Chondrocyte (in vitro differentiated cells): ENCODE data around the gene PLCB4. TPM values are rescaled to one million over a fixed set of nuclear protein-coding genes. Genes with fewer than 3 reads are reported as not detected.

Source experiments
- DNase-seq: peaks from one replicate; pipeline ENCODE4 v3.0.0; 2021; ENCODE audit warnings: mixed read lengths, low spot score
- H3K27ac Mint-ChIP-seq: one replicate; pipeline ENCODE4 v1.8.0; 2021; ENCODE audit warnings: mild to moderate bottlenecking, moderate library complexity, mixed read lengths; ENCODE audit not compliant: unreplicated experiment
- H3K27me3 Mint-ChIP-seq: 2 replicates; pipeline ENCODE4 v1.8.0; 2021; ENCODE audit warnings: low read depth, mixed read lengths
- H3K36me3 Mint-ChIP-seq: 2 replicates; pipeline ENCODE4 v1.8.0; 2021; ENCODE audit warnings: low read depth, mixed read lengths
- H3K4me1 Mint-ChIP-seq: 2 replicates; pipeline ENCODE4 v1.8.0; 2021; ENCODE audit warnings: low read depth, mild to moderate bottlenecking, mixed read lengths
- H3K4me3 Mint-ChIP-seq: one replicate; pipeline ENCODE4 v1.8.0; 2021; ENCODE audit warnings: mild to moderate bottlenecking, moderate library complexity, mixed read lengths; ENCODE audit not compliant: unreplicated experiment
- H3K9me3 Mint-ChIP-seq: 2 replicates; pipeline ENCODE4 v1.8.0; 2021; ENCODE audit warnings: low read depth, mixed read lengths
- CTCF ChIP-seq: fragments of 200-600 bp; sonication (generic); IDR thresholded peaks from 2 replicates; pipeline ENCODE4 v1.5.0; 2021; ENCODE audit warnings: antibody characterized with exemption, mild to moderate bottlenecking, moderate library complexity
- total RNA-seq: library from RNA; stranded (reverse); gene quantifications from 3 replicates; pipeline ENCODE4 v1.2.1, GENCODE V29; 2021

The PLCB4 gene
- total RNA-seq, 1 donor from 2014 or later: 13.3 TPM

- H3K4me3 Mint-ChIP-seq: no peak overlapping the region
- no peaks in the 10 kb centered on the region for H3K36me3 Mint-ChIP-seq
- peaks cover 33% of the 10 kb centered on the region for H3K4me1 Mint-ChIP-seq
- H3K9me3 Mint-ChIP-seq: peaks cover 11% of the 10 kb centered on the region
- no peaks in the 10 kb centered on the region for H3K27me3 Mint-ChIP-seq
- no peak for TF ChIP-seq CTCF
- DNase-seq: no peak
- no peak overlapping the region for H3K27ac Mint-ChIP-seq
Measured at GRCh38 chr20:9088556-9088955, 19.7 kb downstream of the PLCB4 start.

GRCh38 chr20:9092113-9092512 is 23.2 kb downstream of the PLCB4 start:
- DNase-seq: no peak
- Mint-ChIP-seq H3K4me1 (peaks cover 25% of the 10 kb centered on the region), H3K27ac (no peak overlapping the region), H3K36me3 (no peaks in the 10 kb centered on the region), H3K9me3 (no peaks in the 10 kb centered on the region), H3K27me3 (no peaks in the 10 kb centered on the region), H3K4me3 (no peak overlapping the region)
- TF ChIP-seq CTCF: no peak

GRCh38 chr20:9092655-9093054 is 23.8 kb downstream of the PLCB4 start:
- no peak overlapping the region for H3K27ac Mint-ChIP-seq
- H3K36me3 Mint-ChIP-seq: no peaks in the 10 kb centered on the region
- H3K9me3 Mint-ChIP-seq: no peaks in the 10 kb centered on the region
- no peak for DNase-seq
- no peak overlapping the region for H3K4me3 Mint-ChIP-seq
- no peaks in the 10 kb centered on the region for H3K27me3 Mint-ChIP-seq
- H3K4me1 Mint-ChIP-seq: peaks cover 25% of the 10 kb centered on the region
- TF ChIP-seq CTCF: no peak

- H3K4me1 Mint-ChIP-seq: peaks cover 25% of the 10 kb centered on the region
- no peak overlapping the region for H3K4me3 Mint-ChIP-seq
- DNase-seq: no peak
- no peak for TF ChIP-seq CTCF
- no peaks in the 10 kb centered on the region for H3K9me3 Mint-ChIP-seq
- no peak overlapping the region for H3K27ac Mint-ChIP-seq
- H3K27me3 Mint-ChIP-seq: no peaks in the 10 kb centered on the region
- no peaks in the 10 kb centered on the region for H3K36me3 Mint-ChIP-seq
Measured at GRCh38 chr20:9093218-9093957, 24.5 kb downstream of the PLCB4 start.

- no peaks in the 10 kb centered on the region for H3K27me3 Mint-ChIP-seq
- H3K4me3 Mint-ChIP-seq: no peak overlapping the region
- peak; percentile 30 for TF ChIP-seq CTCF
- no peak overlapping the region for H3K27ac Mint-ChIP-seq
- H3K4me1 Mint-ChIP-seq: no peaks in the 10 kb centered on the region
- peaks cover 4% of the 10 kb centered on the region for H3K36me3 Mint-ChIP-seq
- no peak for DNase-seq
- H3K9me3 Mint-ChIP-seq: peaks cover under 1% of the 10 kb centered on the region
Measured at GRCh38 chr20:9099372-9099771, 30.5 kb downstream of the PLCB4 start.
